Pancreas (tissue), 10 donors: ENCODE results near the gene SBNO1. TPM values are rescaled to one million over a fixed set of nuclear protein-coding genes. Genes with fewer than 3 reads are reported as not detected.

ENCODE experiments used
- ATAC-seq, 4 donors: fragments of 200-7000 bp; cut with Tn5 transposase; one replicate each; pipeline versions ENCODE4 v1.8.0 to v1.9.1; 2020; ENCODE audit warnings: mild to moderate bottlenecking in 4 of 4, moderate library complexity in 4 of 4
- DNase-seq, 6 donors: peaks; one replicate each; pipeline ENCODE4 v3.0.0-alpha.2; 2020
- FAIRE-seq: peaks from 2 replicates; lab custom pipeline; 2012; peaks lifted over from hg19 to GRCh38; lab: Jason Lieb, UNC
- H3K27ac ChIP-seq, 4 donors: fragments of 200-600 bp; sonication (generic); 1 replicate in 3 of 4; 2 replicates in 1 of 4; pipeline versions ENCODE4 v1.5.0 to v1.8.0; 2020
- H3K27me3 ChIP-seq, 4 donors: fragments of 200-600 bp; one replicate each; pipeline ENCODE4 v1.8.0; 2021
- H3K36me3 ChIP-seq, 3 donors: fragments of 200-600 bp; sonication (generic) in 1 of 3; one replicate each; pipeline versions ENCODE4 v1.5.0 to v1.8.0; 2020 to 2021
- H3K4me1 ChIP-seq, 3 donors: fragments of 200-600 bp; one replicate each; pipeline ENCODE4 v1.8.0; 2021
- H3K4me3 ChIP-seq, 4 donors: fragments of 200-600 bp; sonication (generic) in 2 of 4; one replicate each; pipeline versions ENCODE4 v1.5.0 to v1.8.0; 2020 to 2021
- H3K9me3 ChIP-seq, 4 donors: fragments of 200-600 bp; one replicate each; pipeline ENCODE4 v1.8.0; 2021
- CTCF ChIP-seq, 4 donors: fragments of 200-600 bp; sonication (generic) in 3 of 4; IDR thresholded peaks; one replicate each; pipeline versions ENCODE4 v1.5.0 to v1.8.0; 2021; ENCODE audit warnings: antibody characterized with exemption in 4 of 4
- WGBS, 2 donors: extraction: QIAGEN DNeasy Blood & Tissue Kit; methylation state at CpG; one replicate each; pipeline ENCODE4 v1.1.7; 2013; 5-methylcytosine and 5-hydroxymethylcytosine counted together
- intact Hi-C, 3 donors: fragments of 100-400 bp; cut with DNase I; formaldehyde crosslinking; loops; one replicate each; pipeline versions ENCODE4 v1.11.1 to v1.14.2; 2022
- polyA plus RNA-seq, 2 donors: library from polyadenylated mRNA; stranded (reverse); fragments of 200-250 nt; gene quantifications; one replicate each; pipeline ENCODE4 v1.2.3, GENCODE V29; 2013
- total RNA-seq, 6 donors: library from RNA; stranded (reverse); fragmentation: NEBNext Ultra II Directional in 4 of 6; extraction: Animal tissue kit (Norgen Biotek cat#: 25700) in 4 of 6; gene quantifications; one replicate each; pipeline versions ENCODE4 v1.2.1 to v1.2.4, GENCODE V29; 2021 to 2023
- donor health status: healthy with polysubstance abuse.
- donor health status: DM: no; HTN: no; CAD: no; lungs with moderate emphysema.
- donor health status: DM: no; HTN: no; CAD: no.
- donor health status: control.
- donor health status: control.
- donor health status: Bipolar disorder and iron deficiency.
- donor health status: DM: yes; HTN: yes; CAD: no.
- donor health status: DM: no; HTN: no; CAD: no.
- donor health status: DM: no; HTN: no; CAD: no.
- donor health status: DM: yes; HTN: yes; CAD: no.

The SBNO1 gene
- total and polyA plus RNA-seq, 8 donors = 2.6 to 16.3 (median 8.8) TPM

GRCh38 chr12:123344086-123344485 lies 20.6 kb downstream of the SBNO1 start:
- no peak for DNase-seq
- Histone ChIP-seq H3K4me3 (no peak overlapping the region), H3K27ac (no peak overlapping the region), H3K36me3 (peaks cover 0 to 29% (median 4%) of the 10 kb centered on the region in 3 donors), H3K9me3 (no peaks in the 10 kb centered on the region), H3K4me1 (no peaks in the 10 kb centered on the region), H3K27me3 (no peaks in the 10 kb centered on the region)
- WGBS, 2 donors = 65 to 66% methylated on average over 6 of the region's 6 CpGs
- TF ChIP-seq CTCF (IDR thresholded peaks at IDR 0.05) = no peak
- no peak for ATAC-seq
- FAIRE-seq = no peak
- intact Hi-C loops = no loop called here

GRCh38 chr12:123337070-123337469 lies 27.6 kb downstream of the SBNO1 start:
- 88 to 89% methylated on average over 5 of the region's 5 CpGs for WGBS, 2 donors

GRCh38 chr12:123336530-123336929 lies 28.1 kb downstream of the SBNO1 start:
- Histone ChIP-seq H3K36me3 (peaks cover 0 to 33% (median 6%) of the 10 kb centered on the region in 3 donors), H3K27me3 (no peaks in the 10 kb centered on the region), H3K4me3 (no peak overlapping the region), H3K9me3 (no peaks in the 10 kb centered on the region), H3K27ac (no peak overlapping the region), H3K4me1 (no peaks in the 10 kb centered on the region)
- DNase-seq = no peak
- ATAC-seq = no peak
- intact Hi-C loops = no loop called here
- no peak for FAIRE-seq
- TF ChIP-seq CTCF (IDR thresholded peaks at IDR 0.05) = no peak
- 85 to 91% methylated on average over 8 of the region's 8 CpGs for WGBS, 2 donors

More at GRCh38 chr12:123337070-123337469, 27.6 kb downstream of the SBNO1 start:
- Histone ChIP-seq H3K4me1 (no peaks in the 10 kb centered on the region), H3K4me3 (no peak overlapping the region), H3K36me3 (peaks cover 0 to 32% (median 6%) of the 10 kb centered on the region in 3 donors), H3K9me3 (no peaks in the 10 kb centered on the region), H3K27ac (no peak overlapping the region), H3K27me3 (no peaks in the 10 kb centered on the region)
- no peak for ATAC-seq
- DNase-seq = no peak
- no peak for FAIRE-seq
- TF ChIP-seq CTCF (IDR thresholded peaks at IDR 0.05) = no peak
- intact Hi-C loops = no loop called here

- DNase-seq (no peak), FAIRE-seq (no peak), ATAC-seq (no peak)
- intact Hi-C loops = no loop called here
- no peak overlapping the region for H3K4me3 ChIP-seq
- WGBS, 2 donors = 81 to 85% methylated on average over 3 of the region's 3 CpGs
- H3K36me3 ChIP-seq = peaks cover 0 to 34% (median 6%) of the 10 kb centered on the region in 3 donors
- no peaks in the 10 kb centered on the region for H3K27me3 ChIP-seq
- H3K27ac ChIP-seq = no peak overlapping the region
- TF ChIP-seq CTCF (IDR thresholded peaks at IDR 0.05) = no peak
- no peaks in the 10 kb centered on the region for H3K4me1 ChIP-seq
- no peaks in the 10 kb centered on the region for H3K9me3 ChIP-seq
Observed at GRCh38 chr12:123335490-123335889, 29.2 kb downstream of the SBNO1 start.

GRCh38 chr12:123329799-123330198 lies 34.8 kb downstream of the SBNO1 start:
- TF ChIP-seq CTCF (IDR thresholded peaks at IDR 0.05) = no peak
- no peak overlapping the region for H3K4me3 ChIP-seq
- DNase-seq (no peak), ATAC-seq (no peak), FAIRE-seq (no peak)
- WGBS, 2 donors = 90 to 94% methylated on average over 1 of the region's 1 CpG
- H3K27me3 ChIP-seq = no peaks in the 10 kb centered on the region
- no peaks in the 10 kb centered on the region for H3K9me3 ChIP-seq
- no peaks in the 10 kb centered on the region for H3K4me1 ChIP-seq
- H3K27ac ChIP-seq = no peak overlapping the region
- H3K36me3 ChIP-seq = peaks cover 0 to 66% (median 20%) of the 10 kb centered on the region in 3 donors
- intact Hi-C loops = no loop called here
